Peyer's patch (tissue), 4 donors: ENCODE measurements around the gene CTSD.

ENCODE experiments used
- POLR2A ChIP-seq, 2 donors: fragments of 450-650 bp; IDR thresholded peaks; one replicate each; pipeline ENCODE4 v1.5.1; 2017; ENCODE audit warnings: antibody characterized with exemption in 2 of 2, mild to moderate bottlenecking in 2 of 2, moderate library complexity in 2 of 2
- TF ChIP-seq, protein P1 (sequence below), 6 experiments: fragments of 450-650 bp in 4 of 6; fragments of 200-600 bp in 2 of 6; sonication (generic) in 1 of 6; IDR thresholded peaks; one replicate each; pipeline ENCODE4 v1.5.1; 2017 to 2019; ENCODE audit warnings: antibody characterized with exemption in 6 of 6, mild to moderate bottlenecking in 3 of 6, moderate library complexity in 1 of 6

DNA sequence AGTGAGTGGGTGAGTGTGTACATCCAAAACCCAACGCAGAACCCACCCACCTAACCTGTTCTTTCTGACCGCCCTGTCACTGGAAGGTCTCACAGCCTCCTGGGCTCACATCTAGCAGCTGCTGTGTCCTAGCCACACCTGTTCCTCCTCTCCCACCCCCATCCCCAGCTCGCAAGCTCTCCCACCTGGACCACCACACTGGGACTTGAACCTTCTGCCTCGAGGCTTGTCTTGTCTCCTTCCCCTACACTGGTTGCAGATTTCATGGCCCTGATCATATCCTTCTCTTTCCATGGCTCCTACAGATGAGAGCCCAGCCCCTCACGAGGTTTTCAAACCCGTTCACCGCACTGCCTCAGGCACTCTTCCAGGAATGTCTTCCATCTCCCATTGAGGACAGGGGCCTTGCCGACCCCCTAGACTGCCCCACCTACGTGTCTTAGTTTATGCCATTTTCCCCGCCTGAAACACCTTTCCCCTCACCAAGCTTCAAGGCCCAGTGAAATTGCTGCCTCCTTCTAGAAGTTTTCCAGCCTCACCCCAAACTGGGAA is 20.1 kb downstream of the CTSD start:
- no peak for TF ChIP-seq POLR2A (IDR thresholded peaks at IDR 0.05)
- TF ChIP-seq, protein P1, sequence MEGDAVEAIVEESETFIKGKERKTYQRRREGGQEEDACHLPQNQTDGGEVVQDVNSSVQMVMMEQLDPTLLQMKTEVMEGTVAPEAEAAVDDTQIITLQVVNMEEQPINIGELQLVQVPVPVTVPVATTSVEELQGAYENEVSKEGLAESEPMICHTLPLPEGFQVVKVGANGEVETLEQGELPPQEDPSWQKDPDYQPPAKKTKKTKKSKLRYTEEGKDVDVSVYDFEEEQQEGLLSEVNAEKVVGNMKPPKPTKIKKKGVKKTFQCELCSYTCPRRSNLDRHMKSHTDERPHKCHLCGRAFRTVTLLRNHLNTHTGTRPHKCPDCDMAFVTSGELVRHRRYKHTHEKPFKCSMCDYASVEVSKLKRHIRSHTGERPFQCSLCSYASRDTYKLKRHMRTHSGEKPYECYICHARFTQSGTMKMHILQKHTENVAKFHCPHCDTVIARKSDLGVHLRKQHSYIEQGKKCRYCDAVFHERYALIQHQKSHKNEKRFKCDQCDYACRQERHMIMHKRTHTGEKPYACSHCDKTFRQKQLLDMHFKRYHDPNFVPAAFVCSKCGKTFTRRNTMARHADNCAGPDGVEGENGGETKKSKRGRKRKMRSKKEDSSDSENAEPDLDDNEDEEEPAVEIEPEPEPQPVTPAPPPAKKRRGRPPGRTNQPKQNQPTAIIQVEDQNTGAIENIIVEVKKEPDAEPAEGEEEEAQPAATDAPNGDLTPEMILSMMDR (IDR thresholded peaks at IDR 0.05): no peak
